ENCODE results near the gene SERPINE2.

GRCh38 chr2:224023188-224023587 lies 15.9 kb downstream of the SERPINE2 start:
- TF ChIP-seq CTCF (conservative IDR thresholded peaks at IDR 0.05; ENCODE audit: low read length) (no peak), EZH2phosphoT487 (IDR thresholded peaks at IDR 0.05; ENCODE audit: borderline replicate concordance) (no peak)
